ENCODE data around the gene MSI2. TPM values are rescaled to one million over a fixed set of nuclear protein-coding genes. Genes with fewer than 3 reads are reported as not detected.

MSI2 gene
- total RNA-seq, 1 donor from 2014 or later = 23.1 TPM

DNA sequence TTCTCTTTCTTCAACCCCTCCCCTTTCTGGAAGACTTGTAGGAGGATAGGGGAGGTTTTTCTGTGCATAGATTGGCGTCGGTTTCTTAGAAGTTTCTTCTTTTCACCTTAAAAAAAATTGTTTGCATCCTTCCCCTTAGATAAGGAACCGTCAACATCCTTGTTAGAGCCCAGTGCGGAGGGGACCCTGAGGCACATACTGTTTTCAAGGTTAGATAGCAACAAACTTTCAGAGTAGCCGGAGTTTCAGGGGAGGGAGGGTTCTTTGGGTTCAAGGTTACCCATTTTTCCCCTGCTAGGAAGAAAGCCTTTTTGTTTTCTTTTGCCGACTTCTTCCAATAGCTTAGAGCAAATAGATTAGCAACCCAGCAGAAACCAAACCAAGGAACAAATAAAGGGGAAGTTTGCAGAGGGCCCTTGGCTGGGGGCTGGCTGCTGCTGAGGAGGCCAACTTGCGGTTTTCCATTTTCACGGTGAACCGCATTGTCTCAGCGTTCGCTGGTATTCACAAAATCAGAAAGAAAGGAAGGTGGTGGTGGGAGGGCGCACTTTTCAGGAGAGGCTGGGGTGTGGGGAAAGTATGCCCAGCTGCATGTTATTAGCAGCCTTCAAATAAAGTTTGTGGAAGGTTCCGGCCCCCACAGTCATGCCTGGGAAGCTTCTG is 28.8 kb downstream of the MSI2 start:
- H3K36me3 Mint-ChIP-seq (ENCODE audit: low read depth) = peaks cover 3% of the 10 kb centered on the region
- DNase-seq (ENCODE audit: low spot score) = no peak
- H3K4me1 Mint-ChIP-seq (ENCODE audit: low read depth) = peaks cover 28% of the 10 kb centered on the region
- no peak overlapping the region for H3K4me3 Mint-ChIP-seq (ENCODE audit: unreplicated experiment)
- TF ChIP-seq, protein P1, sequence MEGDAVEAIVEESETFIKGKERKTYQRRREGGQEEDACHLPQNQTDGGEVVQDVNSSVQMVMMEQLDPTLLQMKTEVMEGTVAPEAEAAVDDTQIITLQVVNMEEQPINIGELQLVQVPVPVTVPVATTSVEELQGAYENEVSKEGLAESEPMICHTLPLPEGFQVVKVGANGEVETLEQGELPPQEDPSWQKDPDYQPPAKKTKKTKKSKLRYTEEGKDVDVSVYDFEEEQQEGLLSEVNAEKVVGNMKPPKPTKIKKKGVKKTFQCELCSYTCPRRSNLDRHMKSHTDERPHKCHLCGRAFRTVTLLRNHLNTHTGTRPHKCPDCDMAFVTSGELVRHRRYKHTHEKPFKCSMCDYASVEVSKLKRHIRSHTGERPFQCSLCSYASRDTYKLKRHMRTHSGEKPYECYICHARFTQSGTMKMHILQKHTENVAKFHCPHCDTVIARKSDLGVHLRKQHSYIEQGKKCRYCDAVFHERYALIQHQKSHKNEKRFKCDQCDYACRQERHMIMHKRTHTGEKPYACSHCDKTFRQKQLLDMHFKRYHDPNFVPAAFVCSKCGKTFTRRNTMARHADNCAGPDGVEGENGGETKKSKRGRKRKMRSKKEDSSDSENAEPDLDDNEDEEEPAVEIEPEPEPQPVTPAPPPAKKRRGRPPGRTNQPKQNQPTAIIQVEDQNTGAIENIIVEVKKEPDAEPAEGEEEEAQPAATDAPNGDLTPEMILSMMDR (IDR thresholded peaks at IDR 0.05) = no peak
- H3K27ac Mint-ChIP-seq (ENCODE audit: unreplicated experiment) = no peak overlapping the region
- no peaks in the 10 kb centered on the region for H3K27me3 Mint-ChIP-seq (ENCODE audit: low read depth)
- no peaks in the 10 kb centered on the region for H3K9me3 Mint-ChIP-seq (ENCODE audit: low read depth)

DNA sequence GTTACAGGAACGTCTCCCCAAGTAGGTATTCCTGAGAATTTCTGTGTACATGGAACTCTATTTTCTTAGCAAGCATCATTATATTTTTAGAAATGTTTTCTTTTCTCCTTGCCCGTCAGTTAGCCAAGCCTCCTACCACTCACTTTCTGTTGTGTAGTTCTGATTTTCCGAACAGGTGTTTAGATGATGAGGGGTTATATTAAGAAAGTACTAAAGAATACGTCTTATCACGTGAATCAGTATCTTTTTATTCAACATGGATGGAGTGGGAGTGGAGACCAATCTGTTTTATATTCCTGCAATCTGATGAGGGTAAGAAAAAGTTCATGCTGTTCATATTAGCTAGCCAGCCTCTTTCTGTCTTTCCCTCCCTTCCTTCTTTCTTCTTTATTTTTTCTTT is 29.4 kb downstream of the MSI2 start:
- DNase-seq (ENCODE audit: low spot score) = no peak
- Mint-ChIP-seq H3K4me3 (ENCODE audit: unreplicated experiment) (no peak overlapping the region), H3K36me3 (ENCODE audit: low read depth) (peaks cover 3% of the 10 kb centered on the region), H3K4me1 (ENCODE audit: low read depth) (peaks cover 28% of the 10 kb centered on the region), H3K27me3 (ENCODE audit: low read depth) (no peaks in the 10 kb centered on the region), H3K27ac (ENCODE audit: unreplicated experiment) (no peak overlapping the region), H3K9me3 (ENCODE audit: low read depth) (no peaks in the 10 kb centered on the region)
- TF ChIP-seq, protein P1 (IDR thresholded peaks at IDR 0.05) = no peak

DNA sequence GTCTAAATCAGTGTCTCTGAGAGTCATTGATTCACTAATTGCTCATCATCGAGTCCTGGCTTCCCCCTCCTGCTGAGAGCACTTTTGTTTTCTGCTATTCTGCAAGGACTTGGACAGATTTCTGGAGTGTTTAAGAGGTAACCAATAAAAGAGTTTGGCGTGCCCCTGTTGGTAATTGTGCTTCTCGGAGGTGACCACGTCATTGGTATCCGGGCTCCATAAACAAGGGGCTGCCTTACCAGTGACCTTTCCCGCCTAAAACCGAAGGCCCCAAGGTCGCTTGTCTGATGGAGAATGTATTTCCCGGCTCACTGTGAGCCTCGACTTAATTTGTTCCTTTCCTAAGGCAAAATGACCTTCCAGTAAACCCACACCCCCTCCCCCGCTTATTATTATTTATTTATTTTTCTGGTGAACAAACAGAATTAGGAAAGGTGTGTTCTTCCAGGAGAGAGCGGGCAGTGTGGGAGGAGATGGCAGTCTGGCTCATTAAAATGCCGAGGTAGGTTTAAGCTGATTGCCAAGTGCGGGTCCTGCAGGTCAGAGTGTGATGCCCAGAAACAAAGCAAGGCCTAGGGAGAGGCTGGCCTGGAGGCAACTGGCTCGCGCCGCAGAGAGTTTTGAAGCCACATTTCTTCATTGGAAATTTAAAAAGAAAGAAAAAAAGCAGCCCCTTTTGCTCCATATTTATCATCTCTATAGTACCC is 30.2 kb downstream of the MSI2 start:
- no peaks in the 10 kb centered on the region for H3K9me3 Mint-ChIP-seq (ENCODE audit: low read depth)
- peaks cover 3% of the 10 kb centered on the region for H3K36me3 Mint-ChIP-seq (ENCODE audit: low read depth)
- DNase-seq (ENCODE audit: low spot score) = no peak
- H3K27me3 Mint-ChIP-seq (ENCODE audit: low read depth) = no peaks in the 10 kb centered on the region
- no peak overlapping the region for H3K27ac Mint-ChIP-seq (ENCODE audit: unreplicated experiment)
- H3K4me1 Mint-ChIP-seq (ENCODE audit: low read depth) = peaks cover 28% of the 10 kb centered on the region
- TF ChIP-seq, protein P1 (IDR thresholded peaks at IDR 0.05) = no peak
- no peak overlapping the region for H3K4me3 Mint-ChIP-seq (ENCODE audit: unreplicated experiment)

DNA sequence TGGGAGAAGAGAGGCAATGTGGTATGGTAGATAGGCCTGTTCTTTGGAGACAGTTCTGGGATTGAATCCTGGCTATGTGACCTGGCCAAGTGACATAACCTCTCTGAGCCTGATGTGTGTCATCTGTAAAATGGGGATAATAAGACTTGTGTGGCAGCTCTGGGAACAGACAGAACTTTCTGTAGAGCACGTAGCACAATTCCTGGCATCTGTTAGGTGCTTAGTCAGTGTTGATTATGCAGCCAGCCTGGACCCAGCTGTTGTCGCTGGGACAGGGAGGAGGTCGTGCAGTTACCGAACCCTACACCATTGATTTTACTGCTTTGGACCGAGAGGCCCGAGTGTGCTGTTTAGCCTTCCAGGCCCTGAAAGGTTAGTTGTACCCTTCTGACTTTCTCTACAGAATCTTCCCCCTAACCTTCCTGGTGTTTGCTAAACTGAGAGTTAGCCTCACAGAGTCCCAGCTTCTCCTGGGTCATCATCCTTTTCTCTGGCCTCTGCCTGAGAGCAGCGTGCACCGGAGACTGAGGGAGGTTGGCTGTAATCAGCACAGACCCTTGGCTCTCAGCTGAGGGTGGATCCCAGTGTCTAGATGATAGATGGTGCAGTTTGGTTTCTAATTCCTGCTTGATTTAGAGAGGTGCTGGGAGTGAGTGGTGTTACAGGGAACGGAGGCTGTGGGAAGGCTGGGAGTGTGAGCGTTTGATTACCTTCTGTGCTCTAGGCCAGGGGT is 31.9 kb downstream of the MSI2 start:
- Mint-ChIP-seq H3K36me3 (ENCODE audit: low read depth) (peaks cover 3% of the 10 kb centered on the region), H3K4me3 (ENCODE audit: unreplicated experiment) (no peak overlapping the region), H3K27ac (ENCODE audit: unreplicated experiment) (peak overlapping the region; percentile 49), H3K4me1 (ENCODE audit: low read depth) (peaks cover 30% of the 10 kb centered on the region), H3K27me3 (ENCODE audit: low read depth) (no peaks in the 10 kb centered on the region), H3K9me3 (ENCODE audit: low read depth) (no peaks in the 10 kb centered on the region)
- DNase-seq (ENCODE audit: low spot score) = no peak
- TF ChIP-seq, protein P1 (IDR thresholded peaks at IDR 0.05) = no peak

DNA sequence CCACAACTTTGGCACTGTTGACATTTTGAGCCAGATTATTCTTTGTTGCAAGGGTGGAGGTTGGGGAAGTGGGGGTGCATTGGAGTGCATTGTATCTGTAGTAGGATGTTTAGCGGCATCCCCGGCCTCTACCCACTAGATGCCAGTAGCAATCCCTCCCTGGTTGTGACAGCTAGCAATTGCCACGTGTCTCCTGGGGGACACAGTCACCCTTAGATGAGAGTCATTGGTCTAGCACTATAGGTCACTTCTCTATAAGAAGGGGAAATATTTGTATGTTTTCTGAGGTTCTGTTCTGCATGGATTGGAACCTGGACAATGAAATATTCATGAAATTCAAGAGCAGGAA is 32.4 kb downstream of the MSI2 start:
- no peak for DNase-seq (ENCODE audit: low spot score)
- no peak overlapping the region for H3K27ac Mint-ChIP-seq (ENCODE audit: unreplicated experiment)
- TF ChIP-seq, protein P1 (IDR thresholded peaks at IDR 0.05) = no peak
- no peaks in the 10 kb centered on the region for H3K27me3 Mint-ChIP-seq (ENCODE audit: low read depth)
- no peaks in the 10 kb centered on the region for H3K36me3 Mint-ChIP-seq (ENCODE audit: low read depth)
- no peak overlapping the region for H3K4me3 Mint-ChIP-seq (ENCODE audit: unreplicated experiment)
- no peaks in the 10 kb centered on the region for H3K9me3 Mint-ChIP-seq (ENCODE audit: low read depth)
- H3K4me1 Mint-ChIP-seq (ENCODE audit: low read depth) = peaks cover 31% of the 10 kb centered on the region

Measured in chondrocyte (in vitro differentiated cells).